A673 (cell line): ENCODE data around the gene BCAN. TPM values are rescaled to one million over a fixed set of nuclear protein-coding genes. Genes with fewer than 3 reads are reported as not detected.

Experiments used
- BruUV-seq: library from RNA; stranded (reverse); fragments of 400-500 nt; replicated peaks from 2 replicates; lab custom pipeline; 2021; lab: Mats Ljungman, UMichigan
- CTCF ChIA-PET: fragments of 300-600 bp; sonication (Branson Sonifier 250); formaldehyde crosslinking; loops from one replicate; lab custom pipeline; 2022; ENCODE audit warnings: antibody characterized with exemption; lab: Charles Lee
- POLR2A ChIA-PET: fragments of 300-600 bp; sonication (Branson Sonifier 250); formaldehyde crosslinking; loops from one replicate; lab custom pipeline; 2022; ENCODE audit warnings: antibody characterized with exemption; ENCODE audit not compliant: low non-redundant PET; lab: Charles Lee
- DNase-seq: peaks from one replicate; pipeline ENCODE4 v3.0.0-alpha.2; 2015; ENCODE audit warnings: low spot score
- H3K27ac ChIP-seq: fragments of 200-600 bp; sonication (generic); 2 replicates; pipeline ENCODE4 v1.5.1; 2016; ENCODE audit warnings: mixed run types, low read depth, mild to moderate bottlenecking, mixed read lengths, antibody characterized with exemption, low read length; ENCODE audit not compliant: poor library complexity, severe bottlenecking
- H3K27me3 ChIP-seq: fragments of 200-600 bp; sonication (generic); replicated peaks from 2 replicates; pipeline ENCODE4 v1.6.1; 2017; ENCODE audit warnings: mixed run types, low read depth, mild to moderate bottlenecking, mixed read lengths, antibody characterized with exemption, low read length; ENCODE audit not compliant: insufficient read depth, poor library complexity
- H3K36me3 ChIP-seq: fragments of 200-600 bp; sonication (generic); 2 replicates; pipeline ENCODE4 v1.6.1; 2016; ENCODE audit warnings: mixed run types, mild to moderate bottlenecking, mixed read lengths, antibody characterized with exemption, low read length; ENCODE audit not compliant: insufficient read depth, poor library complexity, severe bottlenecking
- H3K4me1 ChIP-seq: fragments of 200-600 bp; sonication (generic); 2 replicates; pipeline ENCODE4 v1.6.1; 2017; ENCODE audit warnings: mixed run types, mild to moderate bottlenecking, mixed read lengths, antibody characterized with exemption, low read length; ENCODE audit not compliant: insufficient read depth, poor library complexity, severe bottlenecking
- H3K4me3 ChIP-seq: fragments of 200-600 bp; sonication (generic); 2 replicates; pipeline ENCODE4 v1.5.1; 2016; ENCODE audit warnings: low read depth, mixed run types, mild to moderate bottlenecking, mixed read lengths, low read length; ENCODE audit not compliant: poor library complexity, severe bottlenecking
- H3K9me3 ChIP-seq: fragments of 200-600 bp; sonication (generic); 2 replicates; pipeline ENCODE4 v1.6.1; 2016; ENCODE audit warnings: mixed run types, low read depth, mild to moderate bottlenecking, mixed read lengths, antibody characterized with exemption, low read length; ENCODE audit not compliant: poor library complexity, severe bottlenecking
- CTCF ChIP-seq: fragments of 300-800, 200-600 bp; sonication (generic); conservative IDR thresholded peaks from 2 replicates; pipeline ENCODE4 v1.5.1; 2017; ENCODE audit warnings: low read depth, mild to moderate bottlenecking, antibody characterized with exemption, low read length, moderate library complexity, mixed read lengths
- EZH2 ChIP-seq: fragments of 200-600 bp; sonication (generic); IDR thresholded peaks from 2 replicates; pipeline ENCODE4 v1.6.1; 2017; ENCODE audit warnings: borderline replicate concordance, low read depth, mild to moderate bottlenecking, mixed read lengths, antibody characterized with exemption, low read length; ENCODE audit not compliant: poor library complexity, severe bottlenecking
- intact Hi-C: fragments of 100-400 bp; cut with micrococcal nuclease; formaldehyde crosslinking; loops from one replicate; pipeline ENCODE4 v1.10.0; 2022; ENCODE audit not compliant: unreplicated experiment
- total RNA-seq: library from RNA; stranded (reverse); gene quantifications from 2 replicates; pipeline ENCODE4 v1.2.3, GENCODE V29; 2021

Gene BCAN
- total RNA-seq, 1 experiment from 2014 or later: not detected

GRCh38 chr1:156644146-156644545 lies 2.2 kb downstream of the BCAN start:
- BruUV-seq: no TSS peak
- H3K27ac ChIP-seq: no peak overlapping the region
- no peak overlapping the region for H3K4me3 ChIP-seq
- peaks cover 100% of the 10 kb centered on the region for H3K27me3 ChIP-seq
- no peak for DNase-seq
- TF ChIP-seq EZH2 (no peak), CTCF (no peak)
- ChIA-PET POLR2A (no interaction called here), CTCF (interaction anchor here (0.5 kb wide), 1 partner anchor 248 kb away, joined by 4 read pairs; no protein-coding TSS in a partner anchor)
- H3K36me3 ChIP-seq: no peaks in the 10 kb centered on the region
- peaks cover 4% of the 10 kb centered on the region for H3K4me1 ChIP-seq
- H3K9me3 ChIP-seq: no peaks in the 10 kb centered on the region
- intact Hi-C loops: no loop called here

GRCh38 chr1:156644640-156645039 lies 2.7 kb downstream of the BCAN start:
- H3K4me3 ChIP-seq: no peak overlapping the region
- no peak for TF ChIP-seq CTCF
- no TSS peak for BruUV-seq
- H3K9me3 ChIP-seq: no peaks in the 10 kb centered on the region
- DNase-seq: no peak
- POLR2A ChIA-PET: no interaction called here
- peaks cover 4% of the 10 kb centered on the region for H3K4me1 ChIP-seq
- H3K27ac ChIP-seq: no peak overlapping the region
- CTCF ChIA-PET: interaction anchor here (0.5 kb wide), 1 partner anchor 247 kb away, joined by 4 read pairs; no protein-coding TSS in a partner anchor
- H3K36me3 ChIP-seq: no peaks in the 10 kb centered on the region
- intact Hi-C loops: no loop called here
- peaks cover 100% of the 10 kb centered on the region for H3K27me3 ChIP-seq

GRCh38 chr1:156645056-156645455 lies 3.1 kb downstream of the BCAN start:
- no peak for DNase-seq
- peaks cover 4% of the 10 kb centered on the region for H3K4me1 ChIP-seq
- TF ChIP-seq EZH2 (no peak), CTCF (no peak)
- CTCF ChIA-PET: no interaction called here
- H3K4me3 ChIP-seq: no peak overlapping the region
- H3K27me3 ChIP-seq: peaks cover 100% of the 10 kb centered on the region
- intact Hi-C loops: no loop called here
- no peaks in the 10 kb centered on the region for H3K9me3 ChIP-seq
- H3K27ac ChIP-seq: no peak overlapping the region
- BruUV-seq: no TSS peak
- POLR2A ChIA-PET: no interaction called here
- H3K36me3 ChIP-seq: no peaks in the 10 kb centered on the region
